Stimulated activated CD8-positive, alpha-beta memory T cell treated with anti-CD3 and anti-CD28 coated beads, Interleukin-2, amount 100 ng/mL, for 1 hour (primary cell): ENCODE results near the gene KAT6B.

Source experiments
- DNase-seq, 2 donors: peaks; one replicate each; pipeline ENCODE4 v3.0.0-alpha.2; 2020; ENCODE audit warnings: low read depth in 2 of 2

The KAT6B gene

GRCh38 chr10:74953214-74953613 lies 126.8 kb downstream of the KAT6B start:
- DNase-seq: no peak

GRCh38 chr10:74955796-74956195 lies 129.4 kb downstream of the KAT6B start:
- DNase-seq: no peak

- no peak for DNase-seq
Measured at GRCh38 chr10:74956555-74957111, 130.2 kb downstream of the KAT6B start.

- DNase-seq: no peak
Measured at GRCh38 chr10:74957285-74957961, 131.0 kb downstream of the KAT6B start.

- DNase-seq: no peak
Measured at GRCh38 chr10:74958316-74958715, 131.9 kb downstream of the KAT6B start.

- no peak for DNase-seq
Measured at GRCh38 chr10:74960670-74961069, 134.3 kb downstream of the KAT6B start.

GRCh38 chr10:74962517-74962916 lies 136.1 kb downstream of the KAT6B start:
- DNase-seq: no peak

- DNase-seq: no peak
Measured at GRCh38 chr10:74963549-74963948, 137.1 kb downstream of the KAT6B start.

GRCh38 chr10:74967911-74968666 lies 141.7 kb downstream of the KAT6B start:
- no peak for DNase-seq

GRCh38 chr10:74968667-74969061 lies 142.3 kb downstream of the KAT6B start:
- DNase-seq: no peak

GRCh38 chr10:74969093-74969492 lies 142.7 kb downstream of the KAT6B start:
- DNase-seq: no peak

GRCh38 chr10:74969530-74969929 lies 143.1 kb downstream of the KAT6B start:
- no peak for DNase-seq

- no peak for DNase-seq
Measured at GRCh38 chr10:74973741-74974392, 147.5 kb downstream of the KAT6B start.

GRCh38 chr10:74975758-74976157 lies 149.4 kb downstream of the KAT6B start:
- DNase-seq: no peak

GRCh38 chr10:74976565-74976964 lies 150.2 kb downstream of the KAT6B start:
- no peak for DNase-seq

GRCh38 chr10:74977072-74977471 lies 150.7 kb downstream of the KAT6B start:
- no peak for DNase-seq

GRCh38 chr10:74977913-74978847 lies 151.8 kb downstream of the KAT6B start:
- peak; percentile 24 for DNase-seq

- no peak for DNase-seq
Measured at GRCh38 chr10:74981831-74982633, 155.6 kb downstream of the KAT6B start.

- no peak for DNase-seq
Measured at GRCh38 chr10:74982634-74982982, 156.2 kb downstream of the KAT6B start.

- no peak for DNase-seq
Measured at GRCh38 chr10:74983383-74983782, 157.0 kb downstream of the KAT6B start.
